Epithelial cell of esophagus (primary cell): ENCODE data around the gene OCA2.

Experiments
- DNase-seq: peaks from one replicate; pipeline ENCODE4 v3.0.0; 2010; ENCODE audit warnings: low read depth
- H3K4me3 ChIP-seq: 2 replicates; pipeline ENCODE4 v1.5.1; 2011; ENCODE audit warnings: mild to moderate bottlenecking, low read length, control low read depth
- CTCF ChIP-seq: IDR thresholded peaks from 2 replicates; pipeline ENCODE4 v1.5.1; 2011; ENCODE audit warnings: low read depth, mild to moderate bottlenecking, low read length, control low read depth, inconsistent platforms; ENCODE audit not compliant: insufficient read depth; ENCODE audit errors: missing control alignments

Gene OCA2

GRCh38 chr15:27863000-27863399 lies 236.1 kb downstream of the OCA2 start:
- DNase-seq: no peak
- no peak for TF ChIP-seq CTCF
- H3K4me3 ChIP-seq: no peak overlapping the region

- DNase-seq: no peak
- no peak overlapping the region for H3K4me3 ChIP-seq
- no peak for TF ChIP-seq CTCF
Measured at GRCh38 chr15:27861171-27861570, 237.9 kb downstream of the OCA2 start.

DNA sequence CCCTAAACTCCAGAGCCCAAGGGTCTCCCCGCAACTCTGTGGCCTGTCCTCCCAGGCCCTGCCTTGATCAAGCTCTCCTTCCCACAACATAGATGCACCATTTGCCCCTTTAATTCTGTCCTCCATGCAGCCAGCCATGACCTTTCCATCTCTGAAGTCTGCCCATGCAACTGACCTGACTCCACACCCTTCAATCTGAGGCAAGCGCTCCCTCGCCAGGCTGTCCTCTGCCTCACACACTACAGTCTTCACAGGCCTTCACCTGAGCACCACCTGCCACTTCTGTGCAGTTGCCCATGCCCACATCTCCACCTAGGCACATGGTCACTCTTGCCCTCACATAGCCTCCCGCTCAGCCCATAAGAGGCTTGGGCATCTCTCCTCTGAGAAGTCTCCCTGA lies 244.0 kb downstream of the OCA2 start:
- TF ChIP-seq CTCF: no peak
- DNase-seq: no peak
- no peak overlapping the region for H3K4me3 ChIP-seq

DNA sequence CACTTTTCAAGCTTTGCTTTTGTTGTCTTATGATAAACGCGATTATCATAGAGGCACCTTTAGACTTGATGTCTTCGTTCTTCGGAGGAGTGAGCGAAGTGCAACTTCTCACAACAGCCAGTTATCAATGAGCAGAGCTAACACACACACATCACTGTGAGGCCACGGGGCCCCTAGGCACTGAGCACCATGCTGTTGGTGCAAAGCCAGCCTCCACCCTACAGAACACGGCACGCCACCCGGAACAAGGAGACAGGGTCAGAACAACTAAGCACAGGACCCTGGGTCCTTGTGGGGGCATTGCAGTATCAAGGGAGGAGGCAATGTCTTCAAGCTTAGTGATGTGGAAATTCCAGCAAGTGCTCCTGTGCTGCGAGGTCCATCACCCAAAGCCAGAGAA lies 244.5 kb downstream of the OCA2 start:
- no peak for DNase-seq
- H3K4me3 ChIP-seq: no peak overlapping the region
- no peak for TF ChIP-seq CTCF

- DNase-seq: no peak
- no peak overlapping the region for H3K4me3 ChIP-seq
- TF ChIP-seq CTCF: no peak
Measured at GRCh38 chr15:27853624-27854455, 245.3 kb downstream of the OCA2 start.

DNA sequence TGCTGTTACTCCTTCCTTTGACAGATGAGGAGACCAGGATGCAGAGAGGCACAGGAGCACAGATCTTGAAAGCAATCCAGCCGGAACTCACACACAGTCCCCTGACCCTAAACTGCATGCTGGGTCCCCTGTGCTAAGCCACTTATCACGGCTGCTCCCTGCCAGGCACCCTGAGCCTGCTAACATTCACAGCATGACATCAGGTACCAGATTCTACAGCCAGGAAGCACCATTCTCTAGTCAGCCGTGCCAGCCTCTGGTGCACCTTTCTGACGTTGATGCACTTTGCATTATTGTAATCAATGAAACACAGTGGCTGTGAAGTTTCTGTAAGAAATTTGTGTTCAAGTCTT lies 247.3 kb downstream of the OCA2 start:
- DNase-seq: no peak
- H3K4me3 ChIP-seq: no peak overlapping the region
- no peak for TF ChIP-seq CTCF
